SK-N-SH treated with all-trans-retinoic acid at 6 μM for 48 hours (cell line): ENCODE data around the gene RAD23A.

ENCODE experiments used
- ATAC-seq: fragments of 200-7000 bp; cut with Tn5 transposase; 3 replicates; pipeline ENCODE4 v1.9.1; 2020; ENCODE audit warnings: mild to moderate bottlenecking, moderate library complexity
- ARNTL ChIP-seq: fragments of 450-650 bp; formaldehyde crosslinking; IDR thresholded peaks from 2 replicates; pipeline ENCODE4 v1.5.0; 2020; ENCODE audit warnings: low read depth, mild to moderate bottlenecking, moderate library complexity, borderline replicate concordance
- BACH2 ChIP-seq: fragments of 250-450 bp; sonication (Bioruptor Pico); IDR thresholded peaks from 2 replicates; pipeline ENCODE4 v1.9.0; 2021; ENCODE audit warnings: mild to moderate bottlenecking, borderline replicate concordance
- CSDC2 ChIP-seq: fragments of 250-450 bp; sonication (Bioruptor Pico); IDR thresholded peaks from 2 replicates; pipeline ENCODE4 v1.5.0; 2020; ENCODE audit warnings: mild to moderate bottlenecking, moderate library complexity
- ESRRG ChIP-seq: fragments of 250-450 bp; sonication (Bioruptor Pico); IDR thresholded peaks from 2 replicates; pipeline ENCODE4 v1.6.1; 2021; ENCODE audit warnings: mild to moderate bottlenecking
- GLIS3 ChIP-seq: fragments of 250-450 bp; sonication (Bioruptor Pico); IDR thresholded peaks from 2 replicates; pipeline ENCODE4 v1.5.0; 2020; ENCODE audit warnings: mild to moderate bottlenecking, moderate library complexity
- ISL1 ChIP-seq: fragments of 250-450 bp; sonication (Bioruptor Pico); IDR thresholded peaks from 2 replicates; pipeline ENCODE4 v2.1.2; 2022; ENCODE audit warnings: mild to moderate bottlenecking, moderate library complexity
- OSR1 ChIP-seq: fragments of 250-450 bp; sonication (Bioruptor Pico); IDR thresholded peaks from 2 replicates; pipeline ENCODE4 v1.8.0; 2022; ENCODE audit warnings: moderate library complexity, mild to moderate bottlenecking, inconsistent platforms
- PPARA ChIP-seq: fragments of 250-450 bp; sonication (Bioruptor Pico); IDR thresholded peaks from 2 replicates; pipeline ENCODE4 v1.5.0; 2020; ENCODE audit warnings: mild to moderate bottlenecking, borderline replicate concordance
- RARB ChIP-seq: fragments of 250-450 bp; sonication (Bioruptor Pico); IDR thresholded peaks from 2 replicates; pipeline ENCODE4 v1.8.0; 2021; ENCODE audit warnings: mild to moderate bottlenecking, moderate library complexity
- SNAI2 ChIP-seq: fragments of 250-450 bp; sonication (Bioruptor Pico); IDR thresholded peaks from 2 replicates; pipeline ENCODE4 v1.5.0; 2020; ENCODE audit warnings: mild to moderate bottlenecking, moderate library complexity
- TCF4 ChIP-seq: fragments of 250-450 bp; sonication (Bioruptor Pico); IDR thresholded peaks from 2 replicates; pipeline ENCODE4 v1.8.0; 2021; ENCODE audit warnings: mild to moderate bottlenecking, moderate library complexity, borderline replicate concordance
- TOX ChIP-seq: fragments of 250-450 bp; sonication (Bioruptor Pico); IDR thresholded peaks from 2 replicates; pipeline ENCODE4 v1.8.0; 2021; ENCODE audit warnings: mild to moderate bottlenecking, moderate library complexity, borderline replicate concordance
- ZC3H10 ChIP-seq: fragments of 250-450 bp; sonication (Bioruptor Pico); IDR thresholded peaks from 2 replicates; pipeline ENCODE4 v1.5.1; 2021; ENCODE audit warnings: mild to moderate bottlenecking, moderate library complexity
- ZFP3 ChIP-seq: fragments of 250-450 bp; sonication (Bioruptor Pico); IDR thresholded peaks from 2 replicates; pipeline ENCODE4 v1.5.0; 2020; ENCODE audit warnings: mild to moderate bottlenecking, moderate library complexity
- ZFP30 ChIP-seq: fragments of 450-650 bp; formaldehyde crosslinking; IDR thresholded peaks from 2 replicates; pipeline ENCODE4 v1.5.0; 2022; ENCODE audit warnings: mild to moderate bottlenecking, moderate library complexity
- ZNF565 ChIP-seq: fragments of 450-650 bp; formaldehyde crosslinking; conservative IDR thresholded peaks from 2 replicates; pipeline ENCODE4 v1.5.0; 2020; ENCODE audit warnings: low read depth, mild to moderate bottlenecking, moderate library complexity
- ZNF70 ChIP-seq: fragments of 450-650 bp; formaldehyde crosslinking; IDR thresholded peaks from 2 replicates; pipeline ENCODE4 v1.5.0; 2020; ENCODE audit warnings: mild to moderate bottlenecking, moderate library complexity
- ZNF8 ChIP-seq: fragments of 450-650 bp; formaldehyde crosslinking; IDR thresholded peaks from 2 replicates; pipeline ENCODE4 v1.5.0; 2020; ENCODE audit warnings: mild to moderate bottlenecking, moderate library complexity
- TF ChIP-seq, protein P1 (sequence below): fragments of 250-450 bp; sonication (Bioruptor Pico); IDR thresholded peaks from 2 replicates; pipeline ENCODE4 v1.8.0; 2021; ENCODE audit warnings: low read depth, mild to moderate bottlenecking, moderate library complexity, borderline replicate concordance
- TF ChIP-seq, protein P2 (sequence below): fragments of 250-450 bp; sonication (Bioruptor Pico); IDR thresholded peaks from 2 replicates; pipeline ENCODE4 v1.5.1; 2021; ENCODE audit warnings: mild to moderate bottlenecking, moderate library complexity
- TF ChIP-seq, protein P3 (sequence below): fragments of 250-450 bp; sonication (Bioruptor Pico); IDR thresholded peaks from 2 replicates; pipeline ENCODE4 v1.5.0; 2020; ENCODE audit warnings: mild to moderate bottlenecking, moderate library complexity
- TF ChIP-seq, protein P4 (sequence below): fragments of 250-450 bp; sonication (Bioruptor Pico); IDR thresholded peaks from 2 replicates; pipeline ENCODE4 v1.5.1; 2020; ENCODE audit warnings: low read depth, mild to moderate bottlenecking, moderate library complexity
- TF ChIP-seq, protein P5 (sequence below): fragments of 250-450 bp; sonication (Bioruptor Pico); IDR thresholded peaks from 2 replicates; pipeline ENCODE4 v1.8.0; 2020; ENCODE audit warnings: mild to moderate bottlenecking, moderate library complexity, borderline replicate concordance

Gene RAD23A

DNA sequence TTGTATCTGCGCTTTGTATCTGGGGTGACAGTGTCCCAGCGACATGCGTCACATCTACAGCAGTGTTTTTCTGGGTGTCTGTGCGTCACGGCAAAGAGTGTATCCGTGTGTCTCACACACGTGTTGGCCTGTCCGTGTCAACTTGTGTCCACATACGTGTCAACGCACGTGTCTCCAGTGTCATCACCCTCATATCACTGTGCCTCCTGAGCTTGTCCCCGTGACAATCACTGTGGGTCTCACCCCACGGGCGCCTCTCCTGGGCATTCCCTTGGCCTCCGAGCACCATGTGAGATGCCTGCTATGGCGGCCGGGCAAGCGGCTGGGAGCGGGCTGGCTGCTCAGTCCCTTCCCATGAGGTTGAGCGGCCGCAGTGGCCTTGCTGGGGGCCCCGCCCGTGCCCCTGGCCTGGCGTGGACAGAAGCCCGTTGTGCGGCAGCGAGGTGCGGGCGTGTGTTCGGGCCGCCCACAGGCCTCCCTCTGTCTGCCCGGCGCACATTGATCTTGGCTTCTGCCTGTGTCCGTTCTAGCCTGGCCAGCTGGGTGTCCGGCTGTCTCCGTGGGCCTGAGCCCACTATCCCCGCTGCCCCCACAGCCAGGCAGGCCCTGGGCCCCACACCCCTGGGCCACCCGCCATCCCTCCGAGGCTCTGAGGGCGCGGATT lies 56.0 kb downstream of the RAD23A start:
- ATAC-seq, result no peak

DNA sequence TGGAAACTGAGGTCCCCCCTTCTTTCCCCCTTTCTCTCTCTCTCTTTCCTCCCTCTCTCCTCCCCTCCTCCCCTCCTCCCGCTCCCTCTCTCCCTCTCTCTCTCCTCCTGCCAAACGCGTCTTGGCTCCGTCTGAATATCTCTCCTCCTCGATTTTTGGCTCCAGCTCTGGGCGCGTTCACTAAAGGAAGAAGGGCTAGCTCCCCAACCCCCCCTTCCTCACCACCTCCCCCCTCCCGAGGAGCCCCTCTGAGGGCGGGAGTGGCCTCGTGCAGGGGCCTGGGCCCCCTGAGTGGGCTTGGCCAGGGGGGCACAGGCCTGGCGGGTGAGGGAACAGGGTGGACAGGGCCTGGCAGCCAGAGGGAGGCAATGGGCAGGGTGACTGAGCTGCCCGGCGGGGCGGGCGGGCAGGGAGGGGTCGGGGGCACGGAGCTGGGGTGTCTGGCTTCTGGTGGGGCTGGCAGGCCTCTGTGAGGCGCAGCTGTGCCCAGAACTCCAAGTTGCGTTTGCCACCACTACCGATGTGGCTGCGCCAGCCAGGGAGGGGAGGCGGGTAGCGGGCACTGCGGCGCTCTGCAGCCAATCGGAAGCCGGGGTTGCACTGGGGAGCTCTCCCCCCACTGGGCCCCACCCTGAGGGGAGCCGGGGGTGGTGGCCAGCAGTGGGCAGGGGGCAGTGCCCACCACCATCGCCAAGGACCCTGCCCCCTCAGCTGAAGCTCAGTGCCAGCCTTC lies 56.7 kb downstream of the RAD23A start:
- no peak for ATAC-seq
- TF ChIP-seq CSDC2, result no peak
- TF ChIP-seq TCF4 (CRISPR knock-in tag), result no peak
- TF ChIP-seq, protein P1, sequence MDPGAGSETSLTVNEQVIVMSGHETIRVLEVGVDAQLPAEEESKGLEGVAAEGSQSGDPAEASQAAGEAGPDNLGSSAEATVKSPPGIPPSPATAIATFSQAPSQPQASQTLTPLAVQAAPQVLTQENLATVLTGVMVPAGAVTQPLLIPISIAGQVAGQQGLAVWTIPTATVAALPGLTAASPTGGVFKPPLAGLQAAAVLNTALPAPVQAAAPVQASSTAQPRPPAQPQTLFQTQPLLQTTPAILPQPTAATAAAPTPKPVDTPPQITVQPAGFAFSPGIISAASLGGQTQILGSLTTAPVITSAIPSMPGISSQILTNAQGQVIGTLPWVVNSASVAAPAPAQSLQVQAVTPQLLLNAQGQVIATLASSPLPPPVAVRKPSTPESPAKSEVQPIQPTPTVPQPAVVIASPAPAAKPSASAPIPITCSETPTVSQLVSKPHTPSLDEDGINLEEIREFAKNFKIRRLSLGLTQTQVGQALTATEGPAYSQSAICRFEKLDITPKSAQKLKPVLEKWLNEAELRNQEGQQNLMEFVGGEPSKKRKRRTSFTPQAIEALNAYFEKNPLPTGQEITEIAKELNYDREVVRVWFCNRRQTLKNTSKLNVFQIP (CRISPR knock-in tag), result no peak
- TF ChIP-seq, protein P2, sequence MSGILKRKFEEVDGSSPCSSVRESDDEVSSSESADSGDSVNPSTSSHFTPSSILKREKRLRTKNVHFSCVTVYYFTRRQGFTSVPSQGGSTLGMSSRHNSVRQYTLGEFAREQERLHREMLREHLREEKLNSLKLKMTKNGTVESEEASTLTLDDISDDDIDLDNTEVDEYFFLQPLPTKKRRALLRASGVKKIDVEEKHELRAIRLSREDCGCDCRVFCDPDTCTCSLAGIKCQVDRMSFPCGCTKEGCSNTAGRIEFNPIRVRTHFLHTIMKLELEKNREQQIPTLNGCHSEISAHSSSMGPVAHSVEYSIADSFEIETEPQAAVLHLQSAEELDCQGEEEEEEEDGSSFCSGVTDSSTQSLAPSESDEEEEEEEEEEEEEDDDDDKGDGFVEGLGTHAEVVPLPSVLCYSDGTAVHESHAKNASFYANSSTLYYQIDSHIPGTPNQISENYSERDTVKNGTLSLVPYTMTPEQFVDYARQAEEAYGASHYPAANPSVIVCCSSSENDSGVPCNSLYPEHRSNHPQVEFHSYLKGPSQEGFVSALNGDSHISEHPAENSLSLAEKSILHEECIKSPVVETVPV (CRISPR knock-in tag), result no peak
- no peak for TF ChIP-seq BACH2 (CRISPR knock-in tag)
- no peak for TF ChIP-seq GLIS3 (CRISPR knock-in tag)
- TF ChIP-seq ZFP3 (CRISPR knock-in tag), result no peak
- no peak for TF ChIP-seq ZNF565
- TF ChIP-seq, protein P3, sequence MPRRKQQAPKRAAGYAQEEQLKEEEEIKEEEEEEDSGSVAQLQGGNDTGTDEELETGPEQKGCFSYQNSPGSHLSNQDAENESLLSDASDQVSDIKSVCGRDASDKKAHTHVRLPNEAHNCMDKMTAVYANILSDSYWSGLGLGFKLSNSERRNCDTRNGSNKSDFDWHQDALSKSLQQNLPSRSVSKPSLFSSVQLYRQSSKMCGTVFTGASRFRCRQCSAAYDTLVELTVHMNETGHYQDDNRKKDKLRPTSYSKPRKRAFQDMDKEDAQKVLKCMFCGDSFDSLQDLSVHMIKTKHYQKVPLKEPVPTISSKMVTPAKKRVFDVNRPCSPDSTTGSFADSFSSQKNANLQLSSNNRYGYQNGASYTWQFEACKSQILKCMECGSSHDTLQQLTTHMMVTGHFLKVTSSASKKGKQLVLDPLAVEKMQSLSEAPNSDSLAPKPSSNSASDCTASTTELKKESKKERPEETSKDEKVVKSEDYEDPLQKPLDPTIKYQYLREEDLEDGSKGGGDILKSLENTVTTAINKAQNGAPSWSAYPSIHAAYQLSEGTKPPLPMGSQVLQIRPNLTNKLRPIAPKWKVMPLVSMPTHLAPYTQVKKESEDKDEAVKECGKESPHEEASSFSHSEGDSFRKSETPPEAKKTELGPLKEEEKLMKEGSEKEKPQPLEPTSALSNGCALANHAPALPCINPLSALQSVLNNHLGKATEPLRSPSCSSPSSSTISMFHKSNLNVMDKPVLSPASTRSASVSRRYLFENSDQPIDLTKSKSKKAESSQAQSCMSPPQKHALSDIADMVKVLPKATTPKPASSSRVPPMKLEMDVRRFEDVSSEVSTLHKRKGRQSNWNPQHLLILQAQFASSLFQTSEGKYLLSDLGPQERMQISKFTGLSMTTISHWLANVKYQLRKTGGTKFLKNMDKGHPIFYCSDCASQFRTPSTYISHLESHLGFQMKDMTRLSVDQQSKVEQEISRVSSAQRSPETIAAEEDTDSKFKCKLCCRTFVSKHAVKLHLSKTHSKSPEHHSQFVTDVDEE, result no peak
- TF ChIP-seq RARB (CRISPR knock-in tag), result no peak
- TF ChIP-seq, protein P4, sequence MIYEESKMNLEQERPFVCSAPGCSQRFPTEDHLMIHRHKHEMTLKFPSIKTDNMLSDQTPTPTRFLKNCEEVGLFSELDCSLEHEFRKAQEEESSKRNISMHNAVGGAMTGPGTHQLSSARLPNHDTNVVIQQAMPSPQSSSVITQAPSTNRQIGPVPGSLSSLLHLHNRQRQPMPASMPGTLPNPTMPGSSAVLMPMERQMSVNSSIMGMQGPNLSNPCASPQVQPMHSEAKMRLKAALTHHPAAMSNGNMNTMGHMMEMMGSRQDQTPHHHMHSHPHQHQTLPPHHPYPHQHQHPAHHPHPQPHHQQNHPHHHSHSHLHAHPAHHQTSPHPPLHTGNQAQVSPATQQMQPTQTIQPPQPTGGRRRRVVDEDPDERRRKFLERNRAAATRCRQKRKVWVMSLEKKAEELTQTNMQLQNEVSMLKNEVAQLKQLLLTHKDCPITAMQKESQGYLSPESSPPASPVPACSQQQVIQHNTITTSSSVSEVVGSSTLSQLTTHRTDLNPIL, result no peak
- no peak for TF ChIP-seq ZC3H10 (CRISPR knock-in tag)
- TF ChIP-seq ISL1, result no peak
- no peak for TF ChIP-seq ARNTL (CRISPR knock-in tag)
- TF ChIP-seq ZFP30 (CRISPR knock-in tag), result no peak
- no peak for TF ChIP-seq ZNF70 (CRISPR knock-in tag)
- no peak for TF ChIP-seq OSR1 (CRISPR knock-in tag)

More for the DNA sequence above, 56.0 kb downstream of the RAD23A start:
- TF ChIP-seq ZNF8 (CRISPR knock-in tag) (no peak), ESRRG (no peak), CSDC2 (no peak), SNAI2 (CRISPR knock-in tag) (no peak), ZFP3 (CRISPR knock-in tag) (no peak), PPARA (CRISPR knock-in tag) (no peak), ZFP30 (CRISPR knock-in tag) (no peak), ARNTL (CRISPR knock-in tag) (no peak), TCF4 (CRISPR knock-in tag) (no peak), ZNF70 (CRISPR knock-in tag) (no peak), ZNF565 (no peak), BACH2 (CRISPR knock-in tag) (no peak), GLIS3 (CRISPR knock-in tag) (no peak), OSR1 (CRISPR knock-in tag) (no peak), TOX (CRISPR knock-in tag) (no peak)
- TF ChIP-seq, protein P5, sequence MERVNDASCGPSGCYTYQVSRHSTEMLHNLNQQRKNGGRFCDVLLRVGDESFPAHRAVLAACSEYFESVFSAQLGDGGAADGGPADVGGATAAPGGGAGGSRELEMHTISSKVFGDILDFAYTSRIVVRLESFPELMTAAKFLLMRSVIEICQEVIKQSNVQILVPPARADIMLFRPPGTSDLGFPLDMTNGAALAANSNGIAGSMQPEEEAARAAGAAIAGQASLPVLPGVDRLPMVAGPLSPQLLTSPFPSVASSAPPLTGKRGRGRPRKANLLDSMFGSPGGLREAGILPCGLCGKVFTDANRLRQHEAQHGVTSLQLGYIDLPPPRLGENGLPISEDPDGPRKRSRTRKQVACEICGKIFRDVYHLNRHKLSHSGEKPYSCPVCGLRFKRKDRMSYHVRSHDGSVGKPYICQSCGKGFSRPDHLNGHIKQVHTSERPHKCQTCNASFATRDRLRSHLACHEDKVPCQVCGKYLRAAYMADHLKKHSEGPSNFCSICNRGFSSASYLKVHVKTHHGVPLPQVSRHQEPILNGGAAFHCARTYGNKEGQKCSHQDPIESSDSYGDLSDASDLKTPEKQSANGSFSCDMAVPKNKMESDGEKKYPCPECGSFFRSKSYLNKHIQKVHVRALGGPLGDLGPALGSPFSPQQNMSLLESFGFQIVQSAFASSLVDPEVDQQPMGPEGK (CRISPR knock-in tag), result no peak
- TF ChIP-seq, protein P4, result no peak
